HepG2 (cell line): ENCODE results near the gene ME2. TPM values are rescaled to one million over a fixed set of nuclear protein-coding genes. Genes with fewer than 3 reads are reported as not detected.

ENCODE experiments used
- ATAC-seq: fragments of 200-7000 bp; cut with Tn5 transposase; 3 replicates; pipeline ENCODE4 v1.9.1; 2020; ENCODE audit warnings: mild to moderate bottlenecking, moderate library complexity
- BruUV-seq: library from RNA; stranded (reverse); fragments of 400-500 nt; replicated peaks from 2 replicates; lab custom pipeline; 2021; lab: Mats Ljungman, UMichigan
- CTCF ChIA-PET: fragments of 300-600 bp; formaldehyde crosslinking; extraction: SDS; loops from one replicate; lab custom pipeline; 2021; ENCODE audit warnings: low total read pairs, inconsistent platforms, low intra/inter-chr PET ratio; lab: Yijun Ruan, JAX
- POLR2A ChIA-PET: fragments of 350-600 bp; sonication (Branson Sonifier 250); formaldehyde crosslinking; loops from one replicate; lab custom pipeline; 2020; ENCODE audit warnings: antibody characterized with exemption, inconsistent platforms; lab: Yijun Ruan, JAX
- DNase-seq: peaks from one replicate; pipeline ENCODE4 v3.0.0-alpha.2; 2015; ENCODE audit warnings: low spot score
- FAIRE-seq: peaks from 3 replicates; lab custom pipeline; 2011; peaks lifted over from hg19 to GRCh38; lab: Jason Lieb, UNC
- H2AFZ ChIP-seq: one replicate; pipeline ENCODE4 v1.6.1; 2011; ENCODE audit warnings: low read length, inconsistent platforms
- H3K27ac ChIP-seq: fragments of 300-600 bp; 3 replicates; pipeline ENCODE4 v1.8.0; 2011; ENCODE audit warnings: mixed run types, mild to moderate bottlenecking, mixed read lengths, low read length, inconsistent platforms; ENCODE audit not compliant: insufficient read depth; ENCODE audit errors: extremely low read length
- H3K27me3 ChIP-seq, 2 experiments: fragments of 200-600 bp in 1 of 2; 2 replicates in 1 of 2; 3 replicates in 1 of 2; pipeline versions ENCODE4 v1.6.0 to v1.8.0; 2011; ENCODE audit warnings: low read length in 2 of 2, mild to moderate bottlenecking in 2 of 2, moderate library complexity in 2 of 2, inconsistent platforms in 1 of 2; ENCODE audit not compliant: insufficient read depth in 2 of 2, control insufficient read depth in 1 of 2
- H3K36me3 ChIP-seq, 2 experiments: fragments of 200-600 bp in 1 of 2; replicated peaks in 1 of 2; 2 replicates in 1 of 2; 3 replicates in 1 of 2; pipeline versions ENCODE4 v1.5.1 to v1.8.0; 2011; ENCODE audit warnings: low read length in 2 of 2, inconsistent platforms in 1 of 2; ENCODE audit not compliant: insufficient read depth in 2 of 2, control insufficient read depth in 1 of 2
- H3K4me1 ChIP-seq: 2 replicates; pipeline ENCODE4 v1.5.1; 2012; ENCODE audit warnings: low read length, inconsistent platforms; ENCODE audit not compliant: insufficient read depth
- H3K4me2 ChIP-seq: 2 replicates; pipeline ENCODE4 v1.6.0; 2011; ENCODE audit warnings: low read depth, low read length, inconsistent platforms
- H3K4me3 ChIP-seq, 3 experiments: fragments of 200-600 bp in 1 of 3; sonication (generic), shearing (Covaris generic) in 1 of 3; replicated peaks in 1 of 3; 2 replicates each; pipeline ENCODE4 v1.5.1; 2011 to 2016; ENCODE audit warnings: low read length in 3 of 3, inconsistent platforms in 2 of 3, low read depth in 2 of 3, mild to moderate bottlenecking in 2 of 3, control low read depth in 1 of 3, mixed read lengths in 1 of 3; ENCODE audit not compliant: insufficient read depth in 1 of 3
- H3K79me2 ChIP-seq: one replicate; pipeline ENCODE4 v1.6.1; 2011; ENCODE audit warnings: low read length, inconsistent platforms; ENCODE audit not compliant: insufficient read depth
- H3K9ac ChIP-seq: 2 replicates; pipeline ENCODE4 v1.6.0; 2011; ENCODE audit warnings: mild to moderate bottlenecking, low read depth, low read length, inconsistent platforms; ENCODE audit not compliant: insufficient read depth
- H3K9me3 ChIP-seq: 2 replicates; pipeline ENCODE4 v1.5.1; 2012; ENCODE audit warnings: mild to moderate bottlenecking, low read length
- H4K20me1 ChIP-seq: 2 replicates; pipeline ENCODE4 v1.6.0; 2011; ENCODE audit warnings: inconsistent platforms, mild to moderate bottlenecking, low read length, moderate library complexity; ENCODE audit not compliant: insufficient read depth
- ASH2L ChIP-seq: fragments of 300-600, 200-600 bp; sonication (generic); IDR thresholded peaks from 2 replicates; pipeline ENCODE4 v1.7.0; 2017; ENCODE audit warnings: low read depth, mild to moderate bottlenecking, moderate library complexity, mixed read lengths, low read length; ENCODE audit not compliant: insufficient read length
- ATRX ChIP-seq: sonication (generic); formaldehyde crosslinking; IDR thresholded peaks from 2 replicates; pipeline ENCODE4 v1.4.0; 2020; ENCODE audit warnings: missing genetic modification reagents, borderline replicate concordance
- DR1 ChIP-seq: sonication (generic); formaldehyde crosslinking; IDR thresholded peaks from 2 replicates; pipeline ENCODE4 v1.8.0; 2021; ENCODE audit warnings: mild to moderate bottlenecking, missing genetic modification reagents, inconsistent platforms
- NFKBIZ ChIP-seq: IDR thresholded peaks from 2 replicates; pipeline ENCODE4 v1.6.1; 2018; ENCODE audit warnings: missing genetic modification reagents, missing compliant biosample characterization
- RAD21 ChIP-seq: fragments of 450-650 bp; formaldehyde crosslinking; IDR thresholded peaks from 2 replicates; pipeline ENCODE4 v1.5.0; 2020; ENCODE audit warnings: mild to moderate bottlenecking
- REST ChIP-seq, 2 experiments: IDR thresholded peaks; 2 replicates each; pipeline ENCODE4 v1.6.1; 2011 to 2012; ENCODE audit warnings: low read length in 2 of 2, borderline replicate concordance in 1 of 2, low read depth in 1 of 2, mild to moderate bottlenecking in 1 of 2, moderate library complexity in 1 of 2
- ZNF260 ChIP-seq: sonication (generic); formaldehyde crosslinking; IDR thresholded peaks from 2 replicates; pipeline ENCODE4 v1.4.0; 2020; ENCODE audit warnings: missing genetic modification reagents, low read depth, mild to moderate bottlenecking, borderline replicate concordance
- ZNF33A ChIP-seq: sonication (generic); formaldehyde crosslinking; IDR thresholded peaks from 2 replicates; pipeline ENCODE4 v1.5.1; 2020; ENCODE audit warnings: missing genetic modification reagents, mild to moderate bottlenecking, moderate library complexity, borderline replicate concordance
- ZNF644 ChIP-seq: IDR thresholded peaks from 2 replicates; pipeline ENCODE4 v1.6.1; 2016; ENCODE audit warnings: low read depth
- ZNF766 ChIP-seq: sonication (generic); formaldehyde crosslinking; IDR thresholded peaks from 2 replicates; pipeline ENCODE4 v1.5.0; 2020; ENCODE audit warnings: missing genetic modification reagents, borderline replicate concordance
- ZNF816 ChIP-seq: sonication (generic); formaldehyde crosslinking; IDR thresholded peaks from 2 replicates; pipeline ENCODE4 v1.8.0; 2022; ENCODE audit warnings: missing genetic modification reagents, mild to moderate bottlenecking, borderline replicate concordance
- WGBS: methylation state at CpG from one replicate; pipeline ENCODE4 v1.1.6; 2017; ENCODE audit warnings: low lambda C conversion rate; 5-methylcytosine and 5-hydroxymethylcytosine counted together
- in situ Hi-C: cut with HindIII; loops from 2 replicates; pipeline ENCODE4 v1.10.0; 2017; ENCODE audit warnings: low pct_unique_long_range_greater_than_20kb; ENCODE audit not compliant: extremely low pct_ligation_motif_present
- intact Hi-C: fragments of 100-400 bp; cut with micrococcal nuclease; formaldehyde crosslinking; loops from one replicate; pipeline ENCODE4 v1.10.0; 2022; ENCODE audit not compliant: unreplicated experiment
- polyA plus RNA-seq, 8 experiments: library from polyadenylated mRNA; depleted of rRNA in 3 of 8; stranded (reverse) in 7 of 8; unstranded in 1 of 8; fragments of >200 nt; fragmentation: Illumina TruSeq in 4 of 8; extraction: Trizol in 4 of 8; gene quantifications; 2 replicates each; pipeline versions ENCODE4 v1.2.1 to v1.2.3, GENCODE V29; 2011 to 2016; ENCODE audit warnings: low read depth in 4 of 8, missing spikeins in 1 of 8, mixed read lengths in 1 of 8; ENCODE audit not compliant: insufficient read depth in 1 of 8
- total RNA-seq, 5 experiments: library from RNA; depleted of rRNA; stranded (reverse); fragments of >200 nt; fragmentation: Illumina TruSeq; extraction: Trizol; gene quantifications; 2 replicates each; pipeline ENCODE4 v1.2.3, GENCODE V29; 2016; ENCODE audit warnings: low read depth in 1 of 5
- TF ChIP-seq, protein P1 (sequence below): sonication (generic); formaldehyde crosslinking; conservative IDR thresholded peaks from 2 replicates; pipeline ENCODE4 v1.8.0; 2022; ENCODE audit warnings: mild to moderate bottlenecking, moderate library complexity, missing genetic modification reagents

Gene ME2
- total and polyA plus RNA-seq, 2 of the 13 experiments (the other 11 are each of a cell fraction or from before 2014, with no cell fraction given), result 17.3 to 20.6 TPM

DNA sequence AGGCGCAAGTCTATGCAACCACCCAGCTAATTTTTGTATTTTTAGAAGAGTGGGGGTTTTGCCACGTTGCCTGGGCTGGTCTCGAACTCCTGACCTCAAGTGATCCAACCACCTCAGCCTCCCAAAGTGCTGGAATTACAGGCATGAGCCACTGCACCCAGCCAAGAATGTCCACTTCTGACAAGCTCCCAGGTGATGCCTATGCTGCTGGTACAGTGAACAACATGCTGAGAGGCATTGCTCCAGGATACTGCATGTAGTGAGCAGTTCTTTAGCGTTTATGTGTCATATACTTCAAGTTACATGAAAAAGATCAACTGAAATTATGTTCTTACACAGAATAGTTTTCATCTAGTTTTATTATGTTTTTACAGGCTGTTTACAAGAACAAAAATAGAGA is 71.7 kb downstream of the ME2 start:
- POLR2A ChIA-PET, result no interaction called here
- no peak overlapping the region for H3K4me3 ChIP-seq
- H3K27ac ChIP-seq, result no peak overlapping the region
- CTCF ChIA-PET, result no interaction called here
- H3K79me2 ChIP-seq, result no peaks in the 10 kb centered on the region
- H3K4me2 ChIP-seq, result no peak overlapping the region
- H3K36me3 ChIP-seq, result no peaks in the 10 kb centered on the region
- in situ Hi-C loops (no loop called here), intact Hi-C loops (no loop called here)
- no peaks in the 10 kb centered on the region for H3K9me3 ChIP-seq
- FAIRE-seq, result no peak
- H3K27me3 ChIP-seq, result no peaks in the 10 kb centered on the region
- H3K9ac ChIP-seq, result no peak overlapping the region
- ATAC-seq, result no peak
- no peak for DNase-seq
- BruUV-seq, result no TSS peak
- no peak for TF ChIP-seq ZNF33A
- no peak for TF ChIP-seq DR1 (CRISPR knock-in tag)
- no peak for TF ChIP-seq ZNF816
- TF ChIP-seq ZNF644, result no peak
- no peak for TF ChIP-seq NFKBIZ
- TF ChIP-seq, protein P1, sequence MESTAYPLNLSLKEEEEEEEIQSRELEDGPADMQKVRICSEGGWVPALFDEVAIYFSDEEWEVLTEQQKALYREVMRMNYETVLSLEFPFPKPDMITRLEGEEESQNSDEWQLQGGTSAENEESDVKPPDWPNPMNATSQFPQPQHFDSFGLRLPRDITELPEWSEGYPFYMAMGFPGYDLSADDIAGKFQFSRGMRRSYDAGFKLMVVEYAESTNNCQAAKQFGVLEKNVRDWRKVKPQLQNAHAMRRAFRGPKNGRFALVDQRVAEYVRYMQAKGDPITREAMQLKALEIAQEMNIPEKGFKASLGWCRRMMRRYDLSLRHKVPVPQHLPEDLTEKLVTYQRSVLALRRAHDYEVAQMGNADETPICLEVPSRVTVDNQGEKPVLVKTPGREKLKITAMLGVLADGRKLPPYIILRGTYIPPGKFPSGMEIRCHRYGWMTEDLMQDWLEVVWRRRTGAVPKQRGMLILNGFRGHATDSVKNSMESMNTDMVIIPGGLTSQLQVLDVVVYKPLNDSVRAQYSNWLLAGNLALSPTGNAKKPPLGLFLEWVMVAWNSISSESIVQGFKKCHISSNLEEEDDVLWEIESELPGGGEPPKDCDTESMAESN (CRISPR knock-in tag), result no peak
- TF ChIP-seq ZNF260 (CRISPR knock-in tag), result no peak
- no peak for TF ChIP-seq RAD21 (CRISPR knock-in tag)
- TF ChIP-seq ASH2L, result no peak
- no peak for TF ChIP-seq ZNF766 (CRISPR knock-in tag)
- no peak for TF ChIP-seq REST (IDR thresholded peaks at IDR 0.05; ENCODE audit: borderline replicate concordance in 1 of 2, low read depth in 1 of 2, low read length in 2 of 2)
- TF ChIP-seq ATRX (CRISPR knock-in tag), result no peak
- H3K4me1 ChIP-seq, result no peaks in the 10 kb centered on the region
- H4K20me1 ChIP-seq, result no peaks in the 10 kb centered on the region
- no peak overlapping the region for H2AFZ ChIP-seq
- WGBS, result 76% methylated on average over 4 of the region's 4 CpGs
